GM20431 (cell line): ENCODE results near the gene SHD.
"Not testable (repeated sequence)": the region's sequence is repeated elsewhere in the genome, so short reads cannot be mapped to it uniquely, and the experiment has no call there.

Experiments used
- in situ Hi-C: fragments of 300-500 bp; cut with MseI, MboI; formaldehyde crosslinking; loops from one replicate; pipeline ENCODE4 v1.15.0; 2020; ENCODE audit warnings: low sequenced_read_pairs; ENCODE audit not compliant: unreplicated experiment

The SHD gene

GRCh38 chr19:4322942-4323665, 44.0 kb downstream of the SHD start:
- in situ Hi-C loops = no loop called here

DNA sequence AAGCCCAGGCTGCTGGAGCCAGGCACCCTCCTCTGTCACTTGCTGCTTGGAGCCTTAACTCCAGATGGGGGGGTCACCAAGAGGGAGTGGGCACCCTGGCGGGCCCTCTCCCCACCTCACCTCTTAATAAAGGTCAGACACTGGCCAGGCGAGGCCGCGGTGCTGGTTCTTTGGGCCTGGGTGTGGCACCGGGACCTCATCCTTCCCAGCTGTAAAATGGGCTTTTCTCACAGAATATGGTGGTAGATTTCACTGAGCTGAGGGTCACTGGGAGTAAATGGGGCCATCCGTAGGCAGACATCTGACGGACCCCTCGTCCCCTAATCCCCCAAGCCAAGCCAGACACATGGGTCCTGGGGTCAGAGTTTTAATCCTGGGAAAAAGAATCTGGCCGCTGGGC, 44.6 kb downstream of the SHD start:
- in situ Hi-C loops = no loop called here

DNA sequence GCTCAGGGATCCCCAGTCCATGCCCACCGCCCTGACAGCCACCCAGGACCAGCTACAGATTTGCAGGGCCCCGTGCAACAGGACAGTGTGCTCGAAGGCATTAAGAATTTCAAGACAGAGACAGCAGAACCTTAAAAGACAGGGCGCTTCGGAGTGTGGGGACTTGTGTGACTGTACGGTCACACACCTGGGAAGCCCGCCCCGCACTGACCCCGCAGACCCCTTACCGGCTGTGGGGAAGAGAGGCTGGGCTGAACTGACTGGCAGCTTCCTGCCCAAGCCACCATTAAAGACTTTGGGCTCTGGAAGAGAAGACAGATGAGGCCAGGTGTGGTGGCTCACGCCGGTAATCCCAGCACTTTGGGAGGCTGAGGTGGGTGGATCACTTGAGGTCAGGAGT, 45.2 kb downstream of the SHD start:
- in situ Hi-C loops = no loop called here

DNA sequence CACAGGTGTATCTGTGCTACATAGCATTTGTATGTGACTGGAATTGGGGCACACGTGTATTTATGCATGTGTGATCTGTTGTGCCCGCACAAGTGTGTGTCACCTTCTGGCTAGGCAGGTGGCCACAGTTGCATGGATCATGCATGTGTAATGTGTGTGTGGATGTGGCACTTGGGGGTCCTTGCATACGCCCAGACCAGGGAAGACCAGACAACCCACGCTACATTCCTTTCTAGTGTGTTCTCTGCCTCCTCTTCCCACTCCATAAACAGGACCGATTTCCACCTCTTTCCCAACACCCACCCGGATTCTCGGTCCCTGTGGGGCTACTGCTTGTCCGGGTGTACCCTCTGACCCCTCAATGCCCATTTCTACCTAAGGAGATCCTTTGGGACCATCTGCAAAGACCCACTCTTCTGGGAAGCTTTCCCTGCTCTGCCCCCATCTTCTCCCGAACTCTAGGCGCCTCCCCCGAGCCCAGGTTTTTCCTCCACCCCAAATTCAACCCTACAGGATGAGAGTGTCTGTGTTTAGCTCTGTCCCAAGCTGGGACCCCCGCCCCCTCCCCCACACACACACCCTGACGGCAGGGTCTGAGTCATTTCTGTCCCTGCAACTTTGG, 47.3 kb downstream of the SHD start:
- in situ Hi-C loops = no loop called here

GRCh38 chr19:4326837-4327251, 47.8 kb downstream of the SHD start:
- in situ Hi-C loops = no loop called here

GRCh38 chr19:4327252-4327876, 48.3 kb downstream of the SHD start:
- in situ Hi-C loops = no loop called here

DNA sequence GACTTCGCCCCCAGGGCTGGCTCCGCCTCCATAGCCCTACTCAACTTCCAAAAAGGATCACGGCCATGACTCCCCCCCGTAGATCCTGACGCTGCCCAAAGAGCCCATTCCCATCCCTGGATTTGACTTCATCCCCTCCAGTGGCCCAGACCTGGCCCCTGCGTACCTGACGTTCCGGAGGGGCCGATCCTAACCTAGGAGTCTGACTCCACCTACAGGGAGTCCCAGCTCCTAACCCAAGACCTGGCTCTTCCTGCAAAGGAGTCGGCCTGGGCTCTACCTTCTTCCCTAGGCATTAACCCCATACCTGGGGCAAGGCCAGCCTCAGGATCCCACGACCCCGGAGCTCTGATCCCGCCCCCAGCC, 48.8 kb downstream of the SHD start:
- in situ Hi-C loops = no loop called here

DNA sequence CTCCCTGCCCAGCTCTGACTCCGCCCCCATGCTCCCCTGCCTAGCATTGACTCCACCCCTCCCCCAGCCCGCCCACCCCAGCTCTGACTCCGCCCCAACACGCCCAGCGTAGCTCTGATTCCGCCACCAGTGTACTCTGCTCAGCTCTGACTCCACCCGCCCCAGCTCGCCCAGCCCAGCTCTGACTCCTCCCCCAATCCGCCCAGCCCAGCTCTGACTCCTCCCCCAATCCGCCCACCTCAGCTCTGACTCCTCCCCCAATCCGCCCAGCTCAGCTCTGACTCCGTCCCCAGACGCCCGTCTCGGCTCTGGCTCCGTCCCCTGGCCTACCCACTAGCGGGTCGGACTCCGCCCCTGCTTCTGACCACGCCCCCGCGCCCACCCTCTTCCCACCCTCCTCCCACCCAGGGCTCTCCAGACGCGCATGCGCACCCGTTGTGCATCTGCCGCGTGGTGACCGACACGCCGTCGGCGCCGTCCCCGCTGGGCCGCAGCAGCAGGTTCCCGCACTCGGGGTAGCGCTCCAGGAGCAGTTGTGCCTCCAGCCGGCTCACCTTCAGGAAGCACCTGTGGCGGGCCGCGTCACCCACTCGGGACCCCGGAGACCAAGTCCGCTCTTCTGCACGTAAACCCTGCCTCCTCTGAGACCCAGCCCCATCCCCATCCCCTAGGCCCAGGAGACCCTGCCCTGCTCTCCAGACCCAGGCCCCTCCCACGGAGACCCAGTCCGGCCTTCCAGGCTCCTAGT, 49.4 kb downstream of the SHD start:
- in situ Hi-C loops = no loop called here

- in situ Hi-C loops = not testable (repeated sequence)
Observed at GRCh38 chr19:4328991-4329681, 50.1 kb downstream of the SHD start.

DNA sequence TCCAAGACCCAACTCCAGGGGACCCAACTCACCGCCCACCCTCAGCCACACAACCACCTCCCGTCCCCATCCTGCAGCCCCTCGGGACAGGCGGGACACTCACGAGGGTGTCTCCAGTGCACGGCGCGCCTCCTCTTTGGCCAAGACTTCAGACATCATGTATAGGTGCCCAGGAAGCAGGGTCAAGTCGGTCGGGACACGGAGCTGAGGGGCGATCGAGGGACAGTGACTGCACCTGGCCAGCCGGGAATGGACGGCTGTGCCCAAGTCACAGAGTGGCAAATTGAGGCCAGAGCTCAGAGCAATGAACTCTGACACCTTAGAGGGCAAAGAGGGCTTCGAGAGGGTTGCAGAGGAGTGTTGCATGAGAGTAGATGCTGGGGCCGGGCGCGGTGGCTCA, 50.8 kb downstream of the SHD start:
- in situ Hi-C loops = no loop called here

- in situ Hi-C loops = no loop called here
Observed at GRCh38 chr19:4334929-4335570, 56.0 kb downstream of the SHD start.

GRCh38 chr19:4337906-4338440, 58.9 kb downstream of the SHD start:
- in situ Hi-C loops = no loop called here

- in situ Hi-C loops = no loop called here
Observed at GRCh38 chr19:4338441-4339355, 59.6 kb downstream of the SHD start, which contains the start of gene STAP2. Gene STAP2, minus strand, starts transcription at chr19:4338827. Its CDS starts 74 bp downstream, at chr19:4338753.
